ENCODE results near the gene GTF2F2. TPM values are rescaled to one million over a fixed set of nuclear protein-coding genes. Genes with fewer than 3 reads are reported as not detected.

Gene GTF2F2
- total and polyA plus RNA-seq, 9 of the 15 experiments (the other 6 are each of a cell fraction or from before 2014, with no cell fraction given) = 19.7 to 44.8 (median 32.4) TPM

DNA sequence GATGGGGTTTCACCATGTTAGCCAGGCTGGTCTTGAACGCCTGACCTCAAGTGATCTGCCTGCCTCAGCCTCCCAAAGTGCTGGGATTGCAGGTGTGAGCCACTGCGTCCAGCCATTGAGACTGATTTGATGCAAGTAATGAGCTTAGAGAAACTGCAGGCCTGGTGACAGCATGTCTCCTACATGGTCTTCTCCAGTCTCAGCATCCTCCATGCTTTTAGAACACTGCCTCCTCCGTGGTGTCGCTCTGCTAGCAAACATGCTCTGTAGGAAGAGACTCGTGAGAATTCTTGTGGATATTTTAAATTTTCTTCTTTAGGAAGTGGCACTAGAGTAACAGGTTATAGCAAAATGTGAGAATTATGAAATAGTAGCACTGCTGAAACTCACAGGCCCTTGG lies 183.6 kb downstream of the GTF2F2 start:
- H4K20me1 ChIP-seq (replicated peaks; ENCODE audit: control insufficient read depth, insufficient read depth, low read length) = 0 out of 2 replicates have a peak, but pooled peaks cover 4% of the 10 kb centered on the region
- no peak overlapping the region for H3K4me2 ChIP-seq (ENCODE audit: insufficient read depth, low read length)
- no peaks in the 10 kb centered on the region for H3K27me3 ChIP-seq (ENCODE audit: control insufficient read depth in 2 of 2, insufficient read depth in 2 of 2, low read length in 2 of 2)
- no TSS peak for BruUV-seq (replicated peaks)
- FAIRE-seq (no peak), ATAC-seq (no peak), DNase-seq (ENCODE audit: extremely low read depth in 1 of 4, low spot score in 3 of 4) (no peak)
- H3K4me1 ChIP-seq (replicated peaks in 1 of 2; ENCODE audit: control insufficient read depth in 2 of 2, insufficient read depth in 2 of 2, low read length in 2 of 2) = peaks cover 12 to 21% of the 10 kb centered on the region in 2 experiments; a peak in 4 of 5 replicates
- intact Hi-C loops (cut with micrococcal nuclease) = loop anchor here (10.0 kb wide), 2 partner anchors 109 to 819 kb away; no protein-coding TSS in a partner anchor
- H3K9me3 ChIP-seq (replicated peaks; ENCODE audit: control insufficient read depth, insufficient read depth, low read depth, low read length) = no peaks in the 10 kb centered on the region
- in situ Hi-C loops (cut with MboI) = no loop called here
- H3K4me3 ChIP-seq = no peak overlapping the region
- ChIA-PET POLR2A (interaction anchor here (0.6 to 0.9 kb wide), 2 partner anchors 13 to 118 kb away, joined by 3 read pairs; no protein-coding TSS in a partner anchor), CTCF (ENCODE audit: low intra/inter-chr PET ratio) (no interaction called here)
- no peak overlapping the region for H3K27ac ChIP-seq (ENCODE audit: extremely low read depth, low read depth, low read length)
- no peak for TF ChIP-seq MITF (IDR thresholded peaks at IDR 0.05)
- TF ChIP-seq PHTF2 (CRISPR knock-in tag; IDR thresholded peaks at IDR 0.05) = no peak
- TF ChIP-seq CTCFL (IDR thresholded peaks at IDR 0.05; ENCODE audit: borderline replicate concordance, insufficient read depth, low read depth, low read length, poor library complexity, severe bottlenecking) = no peak
- no peak for TF ChIP-seq XRCC4 (IDR thresholded peaks at IDR 0.05; ENCODE audit: extremely low read depth, insufficient read depth, insufficient read length)
- no peak for TF ChIP-seq EWSR1 (IDR thresholded peaks at IDR 0.05; ENCODE audit: borderline replicate concordance, low read depth, partially characterized antibody)
- TF ChIP-seq MEF2D (tag; conservative IDR thresholded peaks at IDR 0.05; ENCODE audit: low read depth) = no peak
- H2AFZ ChIP-seq (ENCODE audit: low read depth, low read length) = no peak overlapping the region
- H3K36me3 ChIP-seq (ENCODE audit: control insufficient read depth, insufficient read depth, low read length) = no peaks in the 10 kb centered on the region
- WGBS (ENCODE audit: insufficient coverage, low coverage, missing lambda C conversion rate) = 43% methylated on average over 3 of the region's 5 CpGs
- no peak overlapping the region for H3K9ac ChIP-seq (ENCODE audit: insufficient read depth in 1 of 2, low read depth in 2 of 2, low read length in 2 of 2)
- H3K79me2 ChIP-seq (ENCODE audit: control insufficient read depth, insufficient read depth, low read length) = no peaks in the 10 kb centered on the region
- H3K9me1 ChIP-seq (ENCODE audit: control insufficient read depth, insufficient read depth, low read length) = no peaks in the 10 kb centered on the region
